Breast epithelium (tissue), 4 donors: Measurements from ENCODE around the gene BZW1. TPM values are rescaled to one million over a fixed set of nuclear protein-coding genes. Genes with fewer than 3 reads are reported as not detected.
"Not testable (repeated sequence)": the region's sequence is repeated elsewhere in the genome, so short reads cannot be mapped to it uniquely, and the experiment has no call there.

Experiments
- DNase-seq, 2 donors: peaks; one replicate each; pipeline ENCODE4 v3.0.0-alpha.2; 2019; ENCODE audit warnings: low spot score in 2 of 2
- H3K27ac ChIP-seq, 2 donors: fragments of 200-600 bp; sonication (generic) in 1 of 2; one replicate each; pipeline ENCODE4 v1.5.1; 2016 to 2019; ENCODE audit warnings: mild to moderate bottlenecking in 1 of 2
- H3K27me3 ChIP-seq, 2 donors: fragments of 200-600 bp; sonication (generic) in 1 of 2; one replicate each; pipeline versions ENCODE4 v1.5.1 to v1.6.0; 2017 to 2019; ENCODE audit warnings: control low read depth in 1 of 2, mild to moderate bottlenecking in 1 of 2
- H3K36me3 ChIP-seq: fragments of 200-600 bp; one replicate; pipeline ENCODE4 v1.5.1; 2019
- H3K4me1 ChIP-seq, 2 donors: fragments of 200-600 bp; sonication (generic); one replicate each; pipeline ENCODE4 v1.5.1; 2016 to 2019; ENCODE audit warnings: control low read depth in 1 of 2
- H3K4me3 ChIP-seq, 3 donors: fragments of 200-600 bp; sonication (generic); 1 replicate in 2 of 3; 2 replicates in 1 of 3; pipeline ENCODE4 v1.5.1; 2016 to 2019; ENCODE audit warnings: mild to moderate bottlenecking in 3 of 3, moderate library complexity in 2 of 3
- H3K9me3 ChIP-seq, 2 donors: fragments of 200-600 bp; sonication (generic) in 1 of 2; one replicate each; pipeline ENCODE4 v1.5.1; 2016 to 2019; ENCODE audit warnings: control low read depth in 1 of 2
- POLR2A ChIP-seq: fragments of 450-650 bp; IDR thresholded peaks from one replicate; pipeline ENCODE4 v1.6.1; 2016; ENCODE audit warnings: antibody characterized with exemption, mild to moderate bottlenecking, moderate library complexity
- POLR2AphosphoS5 ChIP-seq, 3 donors: sonication (generic); formaldehyde crosslinking; IDR thresholded peaks; one replicate each; pipeline ENCODE4 v1.6.1; 2017; ENCODE audit warnings: antibody characterized with exemption in 3 of 3
- intact Hi-C: fragments of 100-400 bp; cut with DNase I; formaldehyde crosslinking; loops from one replicate; pipeline ENCODE4 v1.15.1; 2023; ENCODE audit warnings: low total_unique reads
- total RNA-seq, 3 donors: library from RNA; depleted of rRNA; stranded (reverse); fragments of >200 nt; gene quantifications; one replicate each; pipeline ENCODE4 v1.1.0, GENCODE V29; 2016
- TF ChIP-seq, protein P1 (sequence below), 3 donors: fragments of 450-650 bp; IDR thresholded peaks; one replicate each; pipeline ENCODE4 v1.5.1; 2016 to 2017; ENCODE audit warnings: antibody characterized with exemption in 3 of 3, mild to moderate bottlenecking in 3 of 3, moderate library complexity in 3 of 3

The BZW1 gene
- total RNA-seq, 3 donors from 2014 or later: 309 to 422 (median 326) TPM

DNA sequence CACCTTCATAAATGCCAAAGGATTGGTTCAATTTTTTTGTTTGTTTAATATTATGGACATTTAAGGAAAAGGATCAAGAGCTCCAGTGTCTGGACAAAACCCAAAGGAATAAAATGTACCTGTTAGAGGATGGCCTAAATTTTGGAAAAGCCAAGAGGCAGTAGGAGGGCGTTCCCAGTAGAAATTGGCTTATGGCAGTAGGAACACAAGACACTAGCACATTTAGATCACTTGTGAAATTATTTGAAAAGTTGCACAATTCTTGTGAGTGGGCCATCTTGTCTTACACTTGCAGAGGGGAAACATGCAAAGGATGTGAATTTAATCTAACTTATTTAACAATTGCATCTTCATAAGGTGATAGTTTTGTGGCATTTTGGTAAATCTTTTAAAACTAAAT, 3.2 kb downstream of the BZW1 start:
- Histone ChIP-seq H3K27ac (peak overlapping the region in 1 of 2 donors; percentile 48), H3K4me1 (peaks cover 0 to 12% of the 10 kb centered on the region in 2 donors), H3K4me3 (no peak overlapping the region), H3K27me3 (no peaks in the 10 kb centered on the region), H3K9me3 (no peaks in the 10 kb centered on the region), H3K36me3 (peaks cover under 1% of the 10 kb centered on the region)
- no peak for DNase-seq
- intact Hi-C loops: loop anchor here (5.0 to 10.0 kb wide), 2 partner anchors 50 to 103 kb away; partner anchors contain the start of gene CLK1
- TF ChIP-seq POLR2A (no peak), POLR2AphosphoS5 (IDR thresholded peaks at IDR 0.05) (peak in 1 of 3 donors; percentile 53)

DNA sequence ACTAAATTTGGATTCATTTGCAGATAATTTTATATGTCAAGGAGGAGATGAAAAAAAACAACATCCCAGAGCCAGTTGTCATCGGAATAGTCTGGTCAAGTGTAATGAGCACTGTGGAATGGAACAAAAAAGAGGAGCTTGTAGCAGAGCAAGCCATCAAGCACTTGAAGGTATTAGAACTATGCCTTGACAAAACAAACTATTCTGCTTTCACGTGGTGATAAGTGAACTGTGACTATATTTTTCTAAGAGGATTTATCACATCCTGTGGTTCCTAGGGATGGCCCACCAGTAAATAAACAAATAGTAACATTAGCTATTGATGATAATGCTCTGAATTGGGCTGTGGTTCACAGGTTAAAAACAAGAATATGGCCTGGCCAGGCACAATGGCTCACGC, 7.0 kb downstream of the BZW1 start:
- not testable (repeated sequence) for H3K27ac ChIP-seq, H3K4me3 ChIP-seq, DNase-seq, H3K9me3 ChIP-seq, H3K4me1 ChIP-seq, H3K27me3 ChIP-seq
- intact Hi-C loops: loop anchor here (10.0 kb wide), 1 partner anchor 46 kb away; the partner anchor contains the start of gene CLK1
- peaks cover 12% of the 10 kb centered on the region for H3K36me3 ChIP-seq

DNA sequence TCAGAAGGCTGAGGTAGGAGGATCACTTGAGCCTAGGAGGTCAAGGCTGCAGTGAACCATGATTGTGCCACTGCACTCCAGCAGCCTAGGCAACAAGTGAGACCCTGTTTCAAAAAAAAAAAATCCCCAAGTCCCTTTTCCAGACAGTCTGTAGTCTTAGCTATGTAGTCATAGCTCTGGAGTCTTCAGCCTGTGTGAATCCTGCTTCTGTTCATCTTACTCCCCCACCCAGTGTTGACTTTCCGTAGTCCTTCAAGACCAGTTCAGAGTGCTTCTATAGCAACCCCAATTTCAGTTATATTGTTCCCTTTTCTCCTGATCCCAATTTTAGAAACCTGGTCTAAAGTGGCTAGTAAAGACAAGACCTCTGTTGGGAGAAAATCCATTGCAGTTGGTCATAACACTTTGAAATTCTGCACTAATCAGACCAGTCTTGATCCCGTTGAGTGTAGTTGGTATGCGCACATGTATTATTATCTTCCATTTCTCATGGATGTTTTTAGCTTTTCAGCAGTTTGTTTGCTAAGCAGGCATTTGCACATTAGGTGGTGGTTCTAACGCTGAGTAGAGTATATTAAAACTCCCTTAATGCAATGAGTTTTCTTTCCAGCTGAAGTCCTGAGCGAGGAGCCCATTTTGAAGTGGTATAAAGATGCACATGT, 9.0 kb downstream of the BZW1 start:
- Histone ChIP-seq H3K9me3 (no peaks in the 10 kb centered on the region), H3K36me3 (peaks cover 12% of the 10 kb centered on the region), H3K4me1 (no peaks in the 10 kb centered on the region), H3K4me3 (no peak overlapping the region), H3K27ac (no peak overlapping the region), H3K27me3 (no peaks in the 10 kb centered on the region)
- DNase-seq: no peak
- no peak for TF ChIP-seq POLR2AphosphoS5 (IDR thresholded peaks at IDR 0.05)
- TF ChIP-seq, protein P1, sequence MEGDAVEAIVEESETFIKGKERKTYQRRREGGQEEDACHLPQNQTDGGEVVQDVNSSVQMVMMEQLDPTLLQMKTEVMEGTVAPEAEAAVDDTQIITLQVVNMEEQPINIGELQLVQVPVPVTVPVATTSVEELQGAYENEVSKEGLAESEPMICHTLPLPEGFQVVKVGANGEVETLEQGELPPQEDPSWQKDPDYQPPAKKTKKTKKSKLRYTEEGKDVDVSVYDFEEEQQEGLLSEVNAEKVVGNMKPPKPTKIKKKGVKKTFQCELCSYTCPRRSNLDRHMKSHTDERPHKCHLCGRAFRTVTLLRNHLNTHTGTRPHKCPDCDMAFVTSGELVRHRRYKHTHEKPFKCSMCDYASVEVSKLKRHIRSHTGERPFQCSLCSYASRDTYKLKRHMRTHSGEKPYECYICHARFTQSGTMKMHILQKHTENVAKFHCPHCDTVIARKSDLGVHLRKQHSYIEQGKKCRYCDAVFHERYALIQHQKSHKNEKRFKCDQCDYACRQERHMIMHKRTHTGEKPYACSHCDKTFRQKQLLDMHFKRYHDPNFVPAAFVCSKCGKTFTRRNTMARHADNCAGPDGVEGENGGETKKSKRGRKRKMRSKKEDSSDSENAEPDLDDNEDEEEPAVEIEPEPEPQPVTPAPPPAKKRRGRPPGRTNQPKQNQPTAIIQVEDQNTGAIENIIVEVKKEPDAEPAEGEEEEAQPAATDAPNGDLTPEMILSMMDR (IDR thresholded peaks at IDR 0.05): no peak
- no peak for TF ChIP-seq POLR2A
- intact Hi-C loops: loop anchor here (2.0 kb wide), 1 partner anchor 90 kb away; no protein-coding TSS in a partner anchor

DNA sequence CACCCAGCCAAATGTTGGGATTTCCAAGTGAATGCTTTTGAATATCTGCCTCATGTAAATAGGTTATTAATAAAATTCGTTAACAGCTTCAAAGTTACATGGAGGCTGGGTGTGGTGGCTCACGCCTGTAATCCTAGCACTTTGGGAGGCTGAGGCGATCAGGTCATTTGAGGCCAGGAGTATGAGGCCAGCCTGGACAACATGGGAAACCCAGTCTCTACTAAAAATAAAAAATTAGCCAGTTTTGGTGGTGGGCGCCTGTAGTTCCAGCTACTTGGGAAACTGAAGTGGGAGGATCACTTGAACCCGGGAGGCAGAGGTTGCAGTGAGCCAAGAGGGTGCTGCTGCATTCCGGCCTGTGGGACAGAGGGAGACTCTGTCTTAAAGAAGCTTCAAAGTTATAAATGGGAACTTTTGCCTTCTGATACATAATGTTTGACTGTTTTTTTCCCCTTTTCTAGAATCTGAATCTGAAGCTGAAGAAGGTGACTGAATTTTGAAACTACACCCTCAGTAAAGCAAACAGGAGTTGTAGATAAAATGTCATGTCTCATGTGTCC, 10.1 kb downstream of the BZW1 start:
- Histone ChIP-seq H3K27ac (no peak overlapping the region), H3K36me3 (peaks cover 12% of the 10 kb centered on the region), H3K9me3 (no peaks in the 10 kb centered on the region), H3K27me3 (no peaks in the 10 kb centered on the region), H3K4me3 (no peak overlapping the region), H3K4me1 (no peaks in the 10 kb centered on the region)
- intact Hi-C loops: loop anchor here (2.0 kb wide), 1 partner anchor 91 kb away; no protein-coding TSS in a partner anchor
- DNase-seq: no peak
- TF ChIP-seq, protein P1 (IDR thresholded peaks at IDR 0.05): no peak

DNA sequence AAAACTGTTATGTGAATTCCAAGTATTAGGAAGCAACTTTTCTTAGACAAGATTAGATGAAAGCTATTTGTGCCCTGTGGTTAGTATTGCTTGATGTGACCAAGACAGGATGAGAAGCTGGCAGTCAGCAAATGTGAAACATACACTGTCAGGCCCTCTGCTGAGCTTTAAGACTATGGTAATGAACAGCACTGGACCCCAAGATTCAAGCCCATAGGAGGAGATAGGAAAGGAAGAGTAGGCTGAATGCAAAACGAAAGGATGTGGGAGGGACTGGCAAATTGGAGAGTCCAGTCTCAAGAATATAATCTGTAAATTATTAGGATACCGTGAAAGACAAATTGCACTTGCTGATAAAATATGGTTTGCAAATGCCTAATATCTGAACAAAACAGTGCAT, 16.4 kb downstream of the BZW1 start:
- Histone ChIP-seq H3K9me3 (no peaks in the 10 kb centered on the region), H3K27me3 (no peaks in the 10 kb centered on the region), H3K4me1 (no peaks in the 10 kb centered on the region), H3K27ac (no peak overlapping the region), H3K36me3 (no peaks in the 10 kb centered on the region), H3K4me3 (no peak overlapping the region)
- TF ChIP-seq POLR2A: no peak
- TF ChIP-seq, protein P1 (IDR thresholded peaks at IDR 0.05): no peak
- TF ChIP-seq POLR2AphosphoS5 (IDR thresholded peaks at IDR 0.05): no peak
- DNase-seq: no peak
- intact Hi-C loops: no loop called here

DNA sequence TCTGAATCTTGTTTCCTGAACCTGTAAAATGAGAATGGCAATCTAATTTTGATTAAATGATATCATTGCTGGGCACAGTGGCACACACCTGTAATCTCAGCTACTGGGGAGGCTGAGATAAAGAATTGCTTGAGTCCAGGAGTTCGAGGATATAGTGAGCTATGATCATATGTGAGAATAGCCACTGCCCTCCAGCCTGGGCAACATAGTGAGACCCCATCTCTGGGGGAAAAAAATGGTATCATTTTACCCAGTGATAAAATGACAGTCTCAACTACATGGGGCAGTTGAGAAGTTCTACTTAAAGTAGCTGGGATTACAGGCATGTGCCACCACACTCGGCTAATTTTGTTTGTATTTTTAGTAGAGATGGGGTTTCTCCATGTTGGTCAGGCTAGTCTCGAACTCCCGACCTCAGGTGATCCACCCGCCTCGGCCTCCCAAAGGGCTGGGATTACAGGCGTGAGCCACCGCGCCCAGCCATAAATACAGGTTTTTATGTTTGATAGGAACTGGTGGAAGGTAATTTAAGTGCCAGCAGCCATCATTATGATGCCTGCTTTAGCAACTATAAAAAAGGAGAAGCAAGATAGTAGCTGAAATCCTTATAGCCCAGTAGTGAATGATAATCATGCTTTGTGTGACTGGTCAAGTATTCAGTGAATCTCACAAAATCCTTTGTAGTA, 17.0 kb downstream of the BZW1 start:
- no peaks in the 10 kb centered on the region for H3K36me3 ChIP-seq
- TF ChIP-seq POLR2AphosphoS5 (IDR thresholded peaks at IDR 0.05) (no peak), POLR2A (no peak)
- TF ChIP-seq, protein P1 (IDR thresholded peaks at IDR 0.05): no peak
- H3K9me3 ChIP-seq: no peaks in the 10 kb centered on the region
- no peak for DNase-seq
- H3K27me3 ChIP-seq: no peaks in the 10 kb centered on the region
- H3K27ac ChIP-seq: no peak overlapping the region
- intact Hi-C loops: no loop called here
- H3K4me3 ChIP-seq: no peak overlapping the region
- H3K4me1 ChIP-seq: no peaks in the 10 kb centered on the region
